ENCODE results near the gene WNT5A.

WNT5A gene

DNA sequence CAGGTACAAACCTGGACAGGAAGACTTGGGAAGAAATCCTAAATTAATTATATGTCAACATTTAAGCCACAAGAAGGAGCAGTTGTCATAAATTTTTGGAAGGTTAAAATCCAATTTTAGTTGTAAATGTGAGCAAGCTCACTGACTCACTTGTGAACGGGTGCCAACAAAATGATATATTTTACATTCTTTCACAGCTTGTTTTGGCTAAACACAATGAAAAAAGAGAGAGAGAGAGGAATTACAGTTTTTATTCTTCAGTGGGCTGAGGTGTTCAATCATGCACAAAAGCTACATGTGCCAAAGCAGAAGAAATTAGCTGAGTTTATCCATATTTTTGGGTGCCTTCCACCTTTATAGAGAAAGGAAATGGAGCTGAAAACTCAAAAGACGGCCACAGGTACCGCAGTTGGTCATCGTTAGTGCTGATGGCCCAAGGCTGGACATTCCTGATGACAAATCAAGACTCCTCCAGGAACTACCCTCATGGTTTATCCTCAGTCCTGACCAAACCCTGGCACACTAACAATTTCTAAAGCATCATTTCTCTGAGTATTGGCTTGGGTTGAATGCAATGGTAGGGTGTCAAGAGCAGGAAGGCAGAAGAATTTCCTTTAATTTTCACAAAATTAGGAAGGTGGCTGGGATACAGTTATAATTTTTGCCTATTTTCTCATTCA, 37.6 kb upstream of the WNT5A start:
- peak; percentile 74 for DNase-seq (ENCODE audit: low read depth)
- TF ChIP-seq, protein P1, sequence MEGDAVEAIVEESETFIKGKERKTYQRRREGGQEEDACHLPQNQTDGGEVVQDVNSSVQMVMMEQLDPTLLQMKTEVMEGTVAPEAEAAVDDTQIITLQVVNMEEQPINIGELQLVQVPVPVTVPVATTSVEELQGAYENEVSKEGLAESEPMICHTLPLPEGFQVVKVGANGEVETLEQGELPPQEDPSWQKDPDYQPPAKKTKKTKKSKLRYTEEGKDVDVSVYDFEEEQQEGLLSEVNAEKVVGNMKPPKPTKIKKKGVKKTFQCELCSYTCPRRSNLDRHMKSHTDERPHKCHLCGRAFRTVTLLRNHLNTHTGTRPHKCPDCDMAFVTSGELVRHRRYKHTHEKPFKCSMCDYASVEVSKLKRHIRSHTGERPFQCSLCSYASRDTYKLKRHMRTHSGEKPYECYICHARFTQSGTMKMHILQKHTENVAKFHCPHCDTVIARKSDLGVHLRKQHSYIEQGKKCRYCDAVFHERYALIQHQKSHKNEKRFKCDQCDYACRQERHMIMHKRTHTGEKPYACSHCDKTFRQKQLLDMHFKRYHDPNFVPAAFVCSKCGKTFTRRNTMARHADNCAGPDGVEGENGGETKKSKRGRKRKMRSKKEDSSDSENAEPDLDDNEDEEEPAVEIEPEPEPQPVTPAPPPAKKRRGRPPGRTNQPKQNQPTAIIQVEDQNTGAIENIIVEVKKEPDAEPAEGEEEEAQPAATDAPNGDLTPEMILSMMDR (conservative IDR thresholded peaks at IDR 0.05; ENCODE audit: low read depth, low read length), result no peak
- H3K4me3 ChIP-seq (ENCODE audit: low read depth, low read length), result no peak overlapping the region

DNA sequence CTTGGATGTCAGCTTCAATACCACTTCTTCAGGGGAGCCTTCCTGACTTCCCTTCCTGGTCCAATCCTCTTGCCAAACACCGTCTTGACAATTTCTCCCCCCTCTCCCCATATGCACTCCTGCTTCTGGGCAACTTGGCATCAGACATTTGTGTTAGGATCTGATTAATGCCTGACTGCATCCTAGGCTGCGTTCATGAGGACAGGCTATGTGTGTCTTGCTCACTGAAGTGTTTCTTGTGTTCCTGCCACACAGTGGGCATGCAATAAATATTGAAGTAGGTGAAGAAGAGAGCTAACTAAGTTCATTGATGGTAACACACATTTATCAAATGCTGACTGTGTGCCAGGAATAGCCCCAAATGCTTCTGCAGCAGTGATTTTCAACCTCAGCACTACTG, 36.4 kb upstream of the WNT5A start:
- no peak overlapping the region for H3K4me3 ChIP-seq (ENCODE audit: low read depth, low read length)
- TF ChIP-seq, protein P1 (conservative IDR thresholded peaks at IDR 0.05; ENCODE audit: low read depth, low read length), result no peak
- DNase-seq (ENCODE audit: low read depth), result no peak

DNA sequence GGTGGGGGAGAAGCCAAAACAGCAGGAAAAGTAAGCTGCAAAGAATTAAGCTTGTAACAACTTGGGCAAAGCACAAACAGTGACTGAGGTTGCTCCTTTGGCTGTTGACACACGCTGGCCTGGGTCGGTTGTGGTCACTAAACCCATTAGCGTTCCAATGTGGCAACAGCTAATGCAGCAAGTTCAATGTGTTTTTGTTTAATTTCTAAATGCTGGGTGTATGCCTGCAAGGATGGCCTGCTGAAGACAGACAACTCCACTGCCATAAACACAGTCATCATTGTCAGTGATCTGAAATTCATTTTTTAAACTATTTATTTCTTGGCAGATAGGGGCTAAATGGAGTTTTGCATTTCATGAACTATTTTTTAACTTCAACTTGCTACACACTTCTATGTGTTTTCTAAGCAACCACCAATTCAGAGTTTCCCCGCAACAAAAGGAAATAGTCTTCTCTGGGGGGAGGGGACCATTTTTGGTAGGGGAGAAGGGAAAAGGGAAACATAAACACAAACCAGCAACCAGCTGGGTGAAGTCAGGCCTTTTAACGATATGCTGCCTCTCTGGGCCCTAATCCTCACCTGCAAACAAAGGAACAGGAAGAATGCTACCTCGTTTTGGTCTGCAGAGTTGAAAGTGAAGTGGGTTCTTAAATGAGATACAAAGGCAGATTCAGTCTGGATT, 34.8 kb upstream of the WNT5A start:
- TF ChIP-seq, protein P1 (conservative IDR thresholded peaks at IDR 0.05; ENCODE audit: low read depth, low read length), result no peak
- no peak for DNase-seq (ENCODE audit: low read depth)
- no peak overlapping the region for H3K4me3 ChIP-seq (ENCODE audit: low read depth, low read length)

DNA sequence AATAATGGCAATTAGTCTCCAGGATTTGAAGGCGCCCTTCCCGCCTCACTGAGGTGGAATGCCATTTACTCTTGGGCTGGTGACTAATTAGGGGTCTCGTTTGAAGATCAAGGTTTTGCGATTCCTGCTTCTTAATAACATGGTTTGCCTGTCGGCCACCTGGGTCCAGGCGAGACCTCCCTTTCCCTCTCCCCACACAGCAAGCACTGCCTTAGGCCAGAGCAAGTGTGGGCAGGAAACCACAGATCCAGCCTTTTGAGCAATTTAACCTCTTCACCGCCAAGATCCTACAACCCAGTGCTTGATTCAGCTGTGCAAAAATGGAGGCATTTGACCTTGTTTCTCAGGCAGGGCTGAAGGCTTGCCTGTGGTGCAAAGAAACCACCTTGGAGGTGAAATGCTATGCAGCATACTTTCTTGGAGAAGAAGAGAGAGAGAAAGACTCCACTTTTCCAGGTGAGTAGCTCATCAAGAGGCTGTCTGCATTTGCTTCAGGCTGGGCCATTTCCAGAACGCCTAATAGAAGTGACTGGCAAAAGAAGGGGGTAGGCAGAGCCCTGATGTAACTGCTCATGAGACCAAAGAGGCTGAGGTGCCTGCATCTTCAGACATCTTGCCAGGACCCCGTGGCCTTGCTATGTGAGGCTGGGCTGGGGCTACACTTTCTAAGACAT, 34.1 kb upstream of the WNT5A start:
- no peak for DNase-seq (ENCODE audit: low read depth)
- TF ChIP-seq, protein P1 (conservative IDR thresholded peaks at IDR 0.05; ENCODE audit: low read depth, low read length), result no peak
- no peak overlapping the region for H3K4me3 ChIP-seq (ENCODE audit: low read depth, low read length)

DNA sequence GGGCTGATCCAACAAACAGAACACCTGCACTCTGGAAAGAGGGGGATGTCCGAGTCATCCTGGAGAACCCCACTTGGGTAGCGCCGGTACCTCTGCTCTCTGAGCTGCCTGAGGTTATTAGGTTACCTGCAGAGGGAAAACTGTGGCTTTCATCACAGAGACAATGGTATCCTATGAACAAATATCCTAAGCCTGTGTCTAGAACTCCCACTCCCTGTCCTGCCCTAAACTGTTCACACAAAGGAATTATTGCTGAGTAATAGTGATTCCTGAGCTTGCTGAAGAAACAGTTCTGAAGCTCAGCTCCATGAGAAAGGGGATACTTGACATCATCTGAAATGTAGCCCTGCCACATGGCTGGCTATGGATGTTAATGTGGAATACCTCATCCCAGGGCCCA, 31.9 kb upstream of the WNT5A start:
- DNase-seq (ENCODE audit: low read depth), result peak; percentile 52
- TF ChIP-seq, protein P1 (conservative IDR thresholded peaks at IDR 0.05; ENCODE audit: low read depth, low read length), result no peak
- no peak overlapping the region for H3K4me3 ChIP-seq (ENCODE audit: low read depth, low read length)

DNA sequence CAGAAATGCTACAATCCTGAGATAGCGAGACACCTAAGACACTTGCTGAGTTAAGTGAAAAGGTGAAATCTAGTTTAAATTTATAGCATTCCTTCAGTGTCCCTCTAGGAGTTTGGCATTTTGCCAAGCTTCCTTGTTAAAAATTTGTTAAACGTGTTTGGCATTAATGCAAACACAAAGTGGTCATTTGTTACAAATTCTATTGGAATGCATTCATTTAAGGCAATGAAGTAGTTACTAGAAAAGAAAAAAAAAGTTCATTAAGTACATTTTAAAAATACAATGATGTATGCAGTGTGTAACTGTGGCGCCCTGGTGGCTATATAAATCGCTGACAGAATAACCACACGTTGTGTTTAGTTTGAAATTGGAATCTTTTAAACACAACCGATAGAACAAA, 31.3 kb upstream of the WNT5A start:
- TF ChIP-seq, protein P1 (conservative IDR thresholded peaks at IDR 0.05; ENCODE audit: low read depth, low read length), result no peak
- no peak overlapping the region for H3K4me3 ChIP-seq (ENCODE audit: low read depth, low read length)
- no peak for DNase-seq (ENCODE audit: low read depth)

Measured in choroid plexus epithelial cell (primary cell).